Breast epithelium (tissue), 4 donors: ENCODE results near the gene CHCHD2. TPM values are rescaled to one million over a fixed set of nuclear protein-coding genes. Genes with fewer than 3 reads are reported as not detected.

Experiments used
- DNase-seq, 2 donors: peaks; one replicate each; pipeline ENCODE4 v3.0.0-alpha.2; 2019; ENCODE audit warnings: low spot score in 2 of 2
- H3K27ac ChIP-seq, 2 donors: fragments of 200-600 bp; sonication (generic) in 1 of 2; one replicate each; pipeline ENCODE4 v1.5.1; 2016 to 2019; ENCODE audit warnings: mild to moderate bottlenecking in 1 of 2
- H3K27me3 ChIP-seq, 2 donors: fragments of 200-600 bp; sonication (generic) in 1 of 2; one replicate each; pipeline versions ENCODE4 v1.5.1 to v1.6.0; 2017 to 2019; ENCODE audit warnings: control low read depth in 1 of 2, mild to moderate bottlenecking in 1 of 2
- H3K36me3 ChIP-seq: fragments of 200-600 bp; one replicate; pipeline ENCODE4 v1.5.1; 2019
- H3K4me1 ChIP-seq, 2 donors: fragments of 200-600 bp; sonication (generic); one replicate each; pipeline ENCODE4 v1.5.1; 2016 to 2019; ENCODE audit warnings: control low read depth in 1 of 2
- H3K4me3 ChIP-seq, 3 donors: fragments of 200-600 bp; sonication (generic); 1 replicate in 2 of 3; 2 replicates in 1 of 3; pipeline ENCODE4 v1.5.1; 2016 to 2019; ENCODE audit warnings: mild to moderate bottlenecking in 3 of 3, moderate library complexity in 2 of 3
- H3K9me3 ChIP-seq, 2 donors: fragments of 200-600 bp; sonication (generic) in 1 of 2; one replicate each; pipeline ENCODE4 v1.5.1; 2016 to 2019; ENCODE audit warnings: control low read depth in 1 of 2
- POLR2A ChIP-seq: fragments of 450-650 bp; IDR thresholded peaks from one replicate; pipeline ENCODE4 v1.6.1; 2016; ENCODE audit warnings: antibody characterized with exemption, mild to moderate bottlenecking, moderate library complexity
- POLR2AphosphoS5 ChIP-seq, 3 donors: sonication (generic); formaldehyde crosslinking; IDR thresholded peaks; one replicate each; pipeline ENCODE4 v1.6.1; 2017; ENCODE audit warnings: antibody characterized with exemption in 3 of 3
- intact Hi-C: fragments of 100-400 bp; cut with DNase I; formaldehyde crosslinking; loops from one replicate; pipeline ENCODE4 v1.15.1; 2023; ENCODE audit warnings: low total_unique reads
- total RNA-seq, 3 donors: library from RNA; depleted of rRNA; stranded (reverse); fragments of >200 nt; gene quantifications; one replicate each; pipeline ENCODE4 v1.1.0, GENCODE V29; 2016
- TF ChIP-seq, protein P1 (sequence below), 3 donors: fragments of 450-650 bp; IDR thresholded peaks; one replicate each; pipeline ENCODE4 v1.5.1; 2016 to 2017; ENCODE audit warnings: antibody characterized with exemption in 3 of 3, mild to moderate bottlenecking in 3 of 3, moderate library complexity in 3 of 3

Gene CHCHD2
- total RNA-seq, 3 donors from 2014 or later, result 327 to 371 (median 363) TPM

DNA sequence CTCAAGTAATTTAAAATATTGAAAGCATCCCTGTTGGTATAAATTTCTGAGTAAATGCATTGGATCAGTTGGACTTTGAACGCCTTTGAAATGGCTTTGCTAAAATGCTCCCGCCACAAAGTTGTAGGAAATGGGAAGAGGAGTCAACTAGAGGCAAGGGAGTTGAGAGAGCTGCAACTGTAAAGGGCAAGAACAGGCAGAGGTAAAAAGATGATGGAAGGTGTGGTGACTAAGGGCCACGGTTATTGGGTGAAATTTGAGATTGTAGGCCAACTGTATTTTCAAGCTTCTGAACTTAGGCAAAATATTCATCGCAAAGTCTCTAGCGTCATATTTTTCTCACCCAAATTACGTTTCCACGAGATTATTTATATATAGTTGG lies 42.8 kb downstream of the CHCHD2 start:
- TF ChIP-seq, protein P1, sequence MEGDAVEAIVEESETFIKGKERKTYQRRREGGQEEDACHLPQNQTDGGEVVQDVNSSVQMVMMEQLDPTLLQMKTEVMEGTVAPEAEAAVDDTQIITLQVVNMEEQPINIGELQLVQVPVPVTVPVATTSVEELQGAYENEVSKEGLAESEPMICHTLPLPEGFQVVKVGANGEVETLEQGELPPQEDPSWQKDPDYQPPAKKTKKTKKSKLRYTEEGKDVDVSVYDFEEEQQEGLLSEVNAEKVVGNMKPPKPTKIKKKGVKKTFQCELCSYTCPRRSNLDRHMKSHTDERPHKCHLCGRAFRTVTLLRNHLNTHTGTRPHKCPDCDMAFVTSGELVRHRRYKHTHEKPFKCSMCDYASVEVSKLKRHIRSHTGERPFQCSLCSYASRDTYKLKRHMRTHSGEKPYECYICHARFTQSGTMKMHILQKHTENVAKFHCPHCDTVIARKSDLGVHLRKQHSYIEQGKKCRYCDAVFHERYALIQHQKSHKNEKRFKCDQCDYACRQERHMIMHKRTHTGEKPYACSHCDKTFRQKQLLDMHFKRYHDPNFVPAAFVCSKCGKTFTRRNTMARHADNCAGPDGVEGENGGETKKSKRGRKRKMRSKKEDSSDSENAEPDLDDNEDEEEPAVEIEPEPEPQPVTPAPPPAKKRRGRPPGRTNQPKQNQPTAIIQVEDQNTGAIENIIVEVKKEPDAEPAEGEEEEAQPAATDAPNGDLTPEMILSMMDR (IDR thresholded peaks at IDR 0.05), result no peak
- TF ChIP-seq POLR2AphosphoS5 (IDR thresholded peaks at IDR 0.05), result no peak
- no peak for TF ChIP-seq POLR2A
- Histone ChIP-seq H3K27me3 (no peaks in the 10 kb centered on the region), H3K4me1 (no peaks in the 10 kb centered on the region), H3K9me3 (no peaks in the 10 kb centered on the region), H3K27ac (peak overlapping the region; percentile 87 to 95), H3K36me3 (no peaks in the 10 kb centered on the region), H3K4me3 (peak overlapping the region; percentile 81 to 85 (median 81))
- intact Hi-C loops, result no loop called here
- no peak for DNase-seq

DNA sequence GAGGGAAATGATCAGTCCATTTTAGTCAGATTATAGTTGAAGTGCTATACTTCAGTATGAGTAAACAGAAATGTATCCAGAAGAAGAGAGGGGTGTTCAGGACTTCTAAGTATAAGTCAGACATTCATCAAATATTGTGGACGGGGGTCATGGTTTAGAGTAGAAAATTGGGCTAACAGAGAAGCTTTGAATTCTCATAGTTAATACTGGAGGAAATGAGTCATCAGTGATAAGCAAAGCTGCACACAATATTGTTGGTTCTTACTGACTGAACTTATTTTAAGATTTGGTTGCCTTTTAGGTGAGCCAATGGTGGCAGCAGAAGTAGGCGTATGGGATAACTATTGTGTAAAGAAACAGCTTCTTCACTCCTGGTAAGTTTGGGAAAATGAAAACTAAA lies 43.9 kb downstream of the CHCHD2 start:
- Histone ChIP-seq H3K4me3 (no peak overlapping the region), H3K27me3 (no peaks in the 10 kb centered on the region), H3K4me1 (no peaks in the 10 kb centered on the region), H3K27ac (no peak overlapping the region), H3K9me3 (no peaks in the 10 kb centered on the region), H3K36me3 (no peaks in the 10 kb centered on the region)
- intact Hi-C loops, result no loop called here
- TF ChIP-seq POLR2AphosphoS5 (IDR thresholded peaks at IDR 0.05), result no peak
- TF ChIP-seq POLR2A, result no peak
- TF ChIP-seq, protein P1 (IDR thresholded peaks at IDR 0.05), result no peak
- DNase-seq, result no peak

DNA sequence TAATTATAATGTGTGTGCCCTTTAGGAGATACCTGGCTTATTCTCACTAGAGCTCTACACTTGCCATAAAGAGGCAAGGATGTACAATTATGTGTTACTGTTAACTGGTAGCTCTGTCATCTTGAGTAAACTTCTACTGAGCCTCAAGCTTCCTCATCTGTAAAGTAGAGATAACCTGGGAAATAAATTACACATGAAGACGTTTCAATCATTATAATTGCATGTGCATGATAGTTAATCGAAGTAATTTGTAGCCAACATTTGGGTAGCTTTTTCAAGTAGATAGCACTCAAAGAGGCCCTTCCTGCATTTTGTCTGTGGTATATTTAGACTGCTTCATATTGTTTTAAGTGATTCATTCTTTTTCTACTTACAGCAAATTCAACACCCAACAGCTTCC lies 52.3 kb downstream of the CHCHD2 start:
- intact Hi-C loops, result no loop called here
- no peak overlapping the region for H3K27ac ChIP-seq
- H3K27me3 ChIP-seq, result no peaks in the 10 kb centered on the region
- no peaks in the 10 kb centered on the region for H3K36me3 ChIP-seq
- no peak for DNase-seq
- TF ChIP-seq POLR2AphosphoS5 (IDR thresholded peaks at IDR 0.05), result no peak
- no peak overlapping the region for H3K4me3 ChIP-seq
- H3K9me3 ChIP-seq, result no peaks in the 10 kb centered on the region
- H3K4me1 ChIP-seq, result peaks cover 0 to 6% of the 10 kb centered on the region in 2 donors

DNA sequence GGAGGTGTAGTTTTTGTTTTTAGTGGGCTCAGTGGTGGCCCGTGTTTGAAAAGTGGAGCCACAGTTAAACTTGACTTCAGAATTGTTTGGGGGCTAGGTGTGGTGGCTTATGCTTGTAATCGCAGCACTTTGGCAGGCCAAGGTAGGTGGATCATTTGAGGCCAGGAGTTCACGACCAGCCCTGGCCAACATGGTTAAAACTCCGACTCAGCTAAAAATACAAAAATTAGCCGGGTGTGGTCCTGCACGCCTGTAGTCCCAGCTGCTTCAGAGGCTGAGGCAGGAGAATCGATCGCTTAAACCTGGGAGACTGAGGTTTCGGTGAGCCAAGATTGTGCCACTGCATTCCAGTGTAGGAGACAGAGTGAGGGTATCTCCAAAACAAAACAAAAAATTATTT lies 52.9 kb downstream of the CHCHD2 start:
- H3K36me3 ChIP-seq, result no peaks in the 10 kb centered on the region
- TF ChIP-seq POLR2A (no peak), POLR2AphosphoS5 (IDR thresholded peaks at IDR 0.05) (no peak)
- TF ChIP-seq, protein P1 (IDR thresholded peaks at IDR 0.05), result no peak
- no peak for DNase-seq

More for the DNA sequence above, 52.9 kb downstream of the CHCHD2 start:
- H3K27me3 ChIP-seq, result no peaks in the 10 kb centered on the region
- no peaks in the 10 kb centered on the region for H3K9me3 ChIP-seq
- peaks cover 0 to 6% of the 10 kb centered on the region in 2 donors for H3K4me1 ChIP-seq
- H3K4me3 ChIP-seq, result no peak overlapping the region
- no peak overlapping the region for H3K27ac ChIP-seq
- intact Hi-C loops, result no loop called here

Other genes starting within 250 kb of the CHCHD2 start
- gene SEPTIN14, start 243.7 kb downstream of the CHCHD2 start, total RNA-seq, result not detected
- 1 to 10 TPM; 2.6 to 5.8 (median 4.2) TPM for gene ZNF713, start 219.0 kb downstream of the CHCHD2 start, total RNA-seq
- gene MRPS17, start 154.6 kb downstream of the CHCHD2 start, total RNA-seq, result 10 to 100 TPM in 1 of 3 donors, 1 to 10 TPM in 2; 6.9 to 10.4 (median 9.2) TPM
- 100 to 1,000 TPM in 1 of 3 donors, 10 to 100 TPM in 2; 79.8 to 128 (median 87.2) TPM for gene NIPSNAP2, start 141.9 kb downstream of the CHCHD2 start, total RNA-seq
- gene PSPH, start 55.0 kb downstream of the CHCHD2 start, total RNA-seq, result 10 to 100 TPM; 11.4 to 17.7 (median 14.4) TPM
- 100 to 1,000 TPM in 2 of 3 donors, 10 to 100 TPM in 1; 75.7 to 137 (median 112) TPM for gene CCT6A, start 54.7 kb downstream of the CHCHD2 start, total RNA-seq
- gene SUMF2, start 42.2 kb downstream of the CHCHD2 start, total RNA-seq, result 100 to 1,000 TPM; 123 to 131 (median 127) TPM
- 1 to 10 TPM; 2.6 to 4.3 (median 2.8) TPM for gene PHKG1, start 13.5 kb downstream of the CHCHD2 start, total RNA-seq
- 10 to 100 TPM in 1 of 3 donors, 1 to 10 TPM in 1, not detected in 1; 5.2 to 10.1 TPM for gene NUPR2, start 9.9 kb upstream of the CHCHD2 start, total RNA-seq